H9 (cell line): ENCODE data around the gene ZNF280D. TPM values are rescaled to one million over a fixed set of nuclear protein-coding genes. Genes with fewer than 3 reads are reported as not detected.

Experiments
- DNase-seq: peaks from one replicate; pipeline ENCODE4 v3.0.0-alpha.2; 2017
- H2AFZ ChIP-seq: one replicate; pipeline ENCODE4 v1.6.1; 2013; ENCODE audit warnings: mild to moderate bottlenecking, low read length, control low read depth, moderate library complexity
- H2AK5ac ChIP-seq: 2 replicates; pipeline ENCODE4 v1.6.1; 2013; ENCODE audit warnings: low read length, control low read depth, mixed read lengths; ENCODE audit not compliant: insufficient read length
- H2BK120ac ChIP-seq: one replicate; pipeline ENCODE4 v1.6.1; 2013; ENCODE audit warnings: low read depth, mild to moderate bottlenecking, low read length, control low read depth, inconsistent platforms; ENCODE audit not compliant: poor library complexity, severe bottlenecking
- H2BK12ac ChIP-seq: 2 replicates; pipeline ENCODE4 v1.6.1; 2013; ENCODE audit warnings: low read length, control low read depth, mixed read lengths, low read depth; ENCODE audit not compliant: insufficient read length
- H2BK15ac ChIP-seq: 2 replicates; pipeline ENCODE4 v1.6.1; 2013; ENCODE audit warnings: low read depth, low read length, control low read depth
- H2BK20ac ChIP-seq: one replicate; pipeline ENCODE4 v1.6.1; 2013; ENCODE audit warnings: low read depth, mild to moderate bottlenecking, low read length, control low read depth, inconsistent platforms; ENCODE audit not compliant: poor library complexity, severe bottlenecking
- H2BK5ac ChIP-seq: 2 replicates; pipeline ENCODE4 v1.6.1; 2013; ENCODE audit warnings: low read length, control low read depth, mixed read lengths; ENCODE audit not compliant: insufficient read length
- H3K14ac ChIP-seq: 2 replicates; pipeline ENCODE4 v1.6.1; 2013; ENCODE audit warnings: low read length, control low read depth; ENCODE audit not compliant: insufficient read depth
- H3K18ac ChIP-seq: 2 replicates; pipeline ENCODE4 v1.6.1; 2013; ENCODE audit warnings: low read depth, mild to moderate bottlenecking, mixed read lengths, low read length, control low read depth; ENCODE audit not compliant: insufficient read length
- H3K23ac ChIP-seq: 2 replicates; pipeline ENCODE4 v1.6.1; 2013; ENCODE audit warnings: low read length, control low read depth, mixed read lengths, low read depth; ENCODE audit not compliant: insufficient read length
- H3K23me2 ChIP-seq: 2 replicates; pipeline ENCODE4 v1.6.1; 2013; ENCODE audit warnings: low read depth, mild to moderate bottlenecking, mixed read lengths, low read length, control low read depth; ENCODE audit not compliant: insufficient read length, poor library complexity, severe bottlenecking
- H3K27ac ChIP-seq: 2 replicates; pipeline ENCODE4 v1.5.1; 2013; ENCODE audit warnings: low read length, control low read depth, mixed read lengths, low read depth; ENCODE audit not compliant: insufficient read length
- H3K27me3 ChIP-seq: 2 replicates; pipeline ENCODE4 v1.6.1; 2013; ENCODE audit warnings: low read length, control low read depth, inconsistent platforms; ENCODE audit not compliant: insufficient read depth
- H3K4ac ChIP-seq: 2 replicates; pipeline ENCODE4 v1.6.1; 2013; ENCODE audit warnings: low read depth, mild to moderate bottlenecking, control low read depth, inconsistent platforms, low read length, moderate library complexity
- H3K4me1 ChIP-seq: 2 replicates; pipeline ENCODE4 v1.6.1; 2013; ENCODE audit warnings: low read length, control low read depth, inconsistent platforms; ENCODE audit not compliant: insufficient read depth
- H3K4me2 ChIP-seq: 2 replicates; pipeline ENCODE4 v1.6.1; 2013; ENCODE audit warnings: low read length, control low read depth, mixed read lengths; ENCODE audit not compliant: insufficient read length, insufficient read depth
- H3K56ac ChIP-seq: 2 replicates; pipeline ENCODE4 v1.6.1; 2013; ENCODE audit warnings: low read depth, mild to moderate bottlenecking, mixed read lengths, low read length, control low read depth; ENCODE audit not compliant: insufficient read length
- H3K79me1 ChIP-seq: 2 replicates; pipeline ENCODE4 v1.6.1; 2013; ENCODE audit warnings: low read depth, mild to moderate bottlenecking, moderate library complexity, low read length, control low read depth, inconsistent platforms; ENCODE audit not compliant: insufficient read depth, poor library complexity, severe bottlenecking
- H3K79me2 ChIP-seq: 2 replicates; pipeline ENCODE4 v1.6.1; 2013; ENCODE audit warnings: low read length, control low read depth, inconsistent platforms; ENCODE audit not compliant: insufficient read depth
- H3K9ac ChIP-seq: 2 replicates; pipeline ENCODE4 v1.6.1; 2013; ENCODE audit warnings: low read length, control low read depth, mixed read lengths; ENCODE audit not compliant: insufficient read length; ENCODE audit errors: extremely low read depth
- H3K9me3 ChIP-seq: one replicate; pipeline ENCODE4 v1.6.1; 2013; ENCODE audit warnings: low read depth, low read length, inconsistent platforms; ENCODE audit not compliant: control insufficient read depth
- H3T11ph ChIP-seq: one replicate; pipeline ENCODE4 v1.6.1; 2013; ENCODE audit warnings: mild to moderate bottlenecking, low read length, control low read depth, inconsistent platforms
- H4K20me1 ChIP-seq: one replicate; pipeline ENCODE4 v1.6.1; 2013; ENCODE audit not compliant: control insufficient read depth, insufficient read length, insufficient read depth
- H4K5ac ChIP-seq: 2 replicates; pipeline ENCODE4 v1.6.1; 2013; ENCODE audit warnings: low read depth, mild to moderate bottlenecking, mixed read lengths, low read length, control low read depth; ENCODE audit not compliant: insufficient read length
- H4K8ac ChIP-seq: replicated peaks from 2 replicates; pipeline ENCODE4 v1.6.1; 2013; ENCODE audit warnings: low read length, control low read depth, mixed read lengths, low read depth; ENCODE audit not compliant: insufficient read length
- H4K91ac ChIP-seq: 2 replicates; pipeline ENCODE4 v1.6.1; 2013; ENCODE audit warnings: low read depth, mild to moderate bottlenecking, moderate library complexity, mixed read lengths, low read length, control low read depth; ENCODE audit not compliant: insufficient read length
- H3K27ac Mint-ChIP-seq, 3 experiments: 2 replicates in 2 of 3; 3 replicates in 1 of 3; pipeline ENCODE4 v1.8.0; 2020 to 2021; ENCODE audit warnings: mixed read lengths in 3 of 3, mild to moderate bottlenecking in 1 of 3, moderate library complexity in 1 of 3
- H3K27me3 Mint-ChIP-seq: 2 replicates; pipeline ENCODE4 v1.8.0; 2021; ENCODE audit warnings: low read depth, mild to moderate bottlenecking, moderate library complexity, mixed read lengths
- H3K36me3 Mint-ChIP-seq, 3 experiments: 2 replicates in 2 of 3; 3 replicates in 1 of 3; pipeline ENCODE4 v1.8.0; 2020 to 2021; ENCODE audit warnings: low read depth in 3 of 3, mixed read lengths in 3 of 3; ENCODE audit not compliant: insufficient read depth in 1 of 3
- H3K4me1 Mint-ChIP-seq, 2 experiments: 2 replicates each; pipeline ENCODE4 v1.8.0; 2020; ENCODE audit warnings: mixed read lengths in 2 of 2
- H3K4me3 Mint-ChIP-seq, 2 experiments: 2 replicates in 1 of 2; 3 replicates in 1 of 2; pipeline ENCODE4 v1.8.0; 2020 to 2021; ENCODE audit warnings: mild to moderate bottlenecking in 2 of 2, mixed read lengths in 2 of 2, moderate library complexity in 1 of 2
- H3K9me3 Mint-ChIP-seq, 2 experiments: 2 replicates in 1 of 2; 3 replicates in 1 of 2; pipeline ENCODE4 v1.8.0; 2020; ENCODE audit warnings: mild to moderate bottlenecking in 2 of 2, mixed read lengths in 2 of 2, moderate library complexity in 1 of 2
- WGBS: extraction: QIAGEN DNeasy Blood & Tissue Kit; methylation state at CpG from one replicate; pipeline ENCODE4 v1.1.7; 2013; ENCODE audit warnings: missing lambda C conversion rate, low lambda C conversion rate, mixed read lengths; ENCODE audit not compliant: insufficient read length; ENCODE audit errors: extremely low coverage; 5-methylcytosine and 5-hydroxymethylcytosine counted together
- total RNA-seq: library from RNA; stranded (reverse); gene quantifications from 2 replicates; pipeline ENCODE4 v1.2.1, GENCODE V29; 2021
- TF ChIP-seq, protein P1 (sequence below): fragments of 200-600 bp; sonication (generic); conservative IDR thresholded peaks from 3 replicates; pipeline ENCODE4 v1.8.0; 2021; ENCODE audit warnings: antibody characterized with exemption, mild to moderate bottlenecking

ZNF280D gene
- total RNA-seq, 1 experiment from 2014 or later, result 5.7 TPM

DNA sequence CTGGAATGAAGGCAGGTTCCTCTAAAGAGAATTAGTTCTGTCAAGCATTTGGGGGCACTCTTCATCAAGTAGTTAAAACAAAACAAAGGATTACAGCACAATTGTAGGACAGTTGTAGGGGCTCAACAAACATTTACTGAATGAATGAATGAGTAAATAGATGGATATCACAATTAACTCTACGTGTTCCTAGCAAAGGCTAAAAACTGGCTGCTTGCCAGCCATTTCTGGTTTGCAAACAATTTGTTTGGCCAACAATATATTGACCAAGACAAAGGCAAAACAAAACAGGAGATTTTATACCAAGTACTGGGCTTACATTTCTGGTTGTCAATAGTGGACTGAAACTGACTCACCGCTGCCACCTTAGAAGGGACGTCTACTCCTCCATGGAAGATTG, 116.8 kb downstream of the ZNF280D start:
- Mint-ChIP-seq H3K4me3 (no peak overlapping the region), H3K9me3 (peaks cover 0 to 5% of the 10 kb centered on the region in 2 experiments; a peak in 2 of 5 replicates), H3K36me3 (no peaks in the 10 kb centered on the region), H3K27me3 (no peaks in the 10 kb centered on the region), H3K4me1 (peaks cover 5 to 8% of the 10 kb centered on the region in 2 experiments), H3K27ac (no peak overlapping the region)
- TF ChIP-seq, protein P1, sequence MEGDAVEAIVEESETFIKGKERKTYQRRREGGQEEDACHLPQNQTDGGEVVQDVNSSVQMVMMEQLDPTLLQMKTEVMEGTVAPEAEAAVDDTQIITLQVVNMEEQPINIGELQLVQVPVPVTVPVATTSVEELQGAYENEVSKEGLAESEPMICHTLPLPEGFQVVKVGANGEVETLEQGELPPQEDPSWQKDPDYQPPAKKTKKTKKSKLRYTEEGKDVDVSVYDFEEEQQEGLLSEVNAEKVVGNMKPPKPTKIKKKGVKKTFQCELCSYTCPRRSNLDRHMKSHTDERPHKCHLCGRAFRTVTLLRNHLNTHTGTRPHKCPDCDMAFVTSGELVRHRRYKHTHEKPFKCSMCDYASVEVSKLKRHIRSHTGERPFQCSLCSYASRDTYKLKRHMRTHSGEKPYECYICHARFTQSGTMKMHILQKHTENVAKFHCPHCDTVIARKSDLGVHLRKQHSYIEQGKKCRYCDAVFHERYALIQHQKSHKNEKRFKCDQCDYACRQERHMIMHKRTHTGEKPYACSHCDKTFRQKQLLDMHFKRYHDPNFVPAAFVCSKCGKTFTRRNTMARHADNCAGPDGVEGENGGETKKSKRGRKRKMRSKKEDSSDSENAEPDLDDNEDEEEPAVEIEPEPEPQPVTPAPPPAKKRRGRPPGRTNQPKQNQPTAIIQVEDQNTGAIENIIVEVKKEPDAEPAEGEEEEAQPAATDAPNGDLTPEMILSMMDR, result no peak
- Histone ChIP-seq H2BK15ac (no peak overlapping the region), H2BK120ac (no peak overlapping the region), H4K20me1 (no peaks in the 10 kb centered on the region), H3K9me3 (no peaks in the 10 kb centered on the region), H3K23ac (no peak overlapping the region), H3K14ac (no peak overlapping the region), H3K4ac (no peak overlapping the region), H2AK5ac (no peak overlapping the region), H2BK20ac (no peak overlapping the region), H3K23me2 (no peaks in the 10 kb centered on the region), H4K5ac (no peak overlapping the region), H3T11ph (no peak overlapping the region), H4K8ac (no peak overlapping the region), H3K27ac (no peak overlapping the region), H3K56ac (no peak overlapping the region), H3K18ac (no peak overlapping the region), H3K4me1 (peaks cover 2% of the 10 kb centered on the region; the same call in 1 of the 2 replicates), H3K4me2 (no peak overlapping the region), H3K79me2 (no peaks in the 10 kb centered on the region), H2BK5ac (no peak overlapping the region), H4K91ac (no peak overlapping the region), H3K27me3 (no peaks in the 10 kb centered on the region), H2AFZ (no peak overlapping the region), H3K79me1 (no peaks in the 10 kb centered on the region), H2BK12ac (no peak overlapping the region), H3K9ac (no peak overlapping the region)
- DNase-seq, result no peak
- WGBS, result no CpG with 5 or more reads among the region's 3 CpGs
